Liver (tissue), 9 donors: ENCODE measurements around the gene ZIM2. TPM values are rescaled to one million over a fixed set of nuclear protein-coding genes. Genes with fewer than 3 reads are reported as not detected.
A peak's percentile ranks its signal among the peaks of the same experiment; 100 is the strongest.

Source experiments
- DNase-seq: peaks from one replicate; pipeline ENCODE4 v3.0.0-alpha.2; 2017; ENCODE audit warnings: low spot score
- H3K27ac ChIP-seq, 2 donors: one replicate each; pipeline ENCODE4 v1.7.0; 2013; ENCODE audit warnings: inconsistent platforms in 2 of 2, low read length in 2 of 2, control low read depth in 1 of 2, low read depth in 1 of 2, mild to moderate bottlenecking in 1 of 2
- H3K27me3 ChIP-seq, 4 donors: one replicate each; pipeline versions ENCODE4 v1.6.1 to v1.7.0; 2013; ENCODE audit warnings: low read length in 3 of 4, inconsistent platforms in 1 of 4, mild to moderate bottlenecking in 1 of 4, moderate library complexity in 1 of 4; ENCODE audit not compliant: control insufficient read depth in 4 of 4, insufficient read depth in 4 of 4
- H3K36me3 ChIP-seq, 4 donors: one replicate each; pipeline versions ENCODE4 v1.6.1 to v1.7.0; 2013; ENCODE audit warnings: low read length in 3 of 4, mild to moderate bottlenecking in 3 of 4, low read depth in 1 of 4, moderate library complexity in 1 of 4; ENCODE audit not compliant: control insufficient read depth in 4 of 4, insufficient read depth in 3 of 4
- H3K4me1 ChIP-seq, 4 donors: one replicate each; pipeline versions ENCODE4 v1.6.1 to v1.7.0; 2013; ENCODE audit warnings: low read length in 3 of 4, mild to moderate bottlenecking in 3 of 4, moderate library complexity in 1 of 4; ENCODE audit not compliant: control insufficient read depth in 4 of 4, insufficient read depth in 4 of 4
- H3K4me3 ChIP-seq, 3 donors: one replicate each; pipeline versions ENCODE4 v1.6.1 to v1.7.0; 2013; ENCODE audit warnings: low read length in 3 of 3, control low read depth in 1 of 3, low read depth in 1 of 3, mild to moderate bottlenecking in 1 of 3
- H3K9ac ChIP-seq, 2 donors: one replicate each; pipeline ENCODE4 v1.7.0; 2013; ENCODE audit warnings: low read length in 2 of 2, mild to moderate bottlenecking in 2 of 2, moderate library complexity in 2 of 2, control low read depth in 1 of 2, low read depth in 1 of 2
- H3K9me3 ChIP-seq, 4 donors: one replicate each; pipeline versions ENCODE4 v1.6.1 to v1.7.0; 2013; ENCODE audit warnings: low read length in 3 of 4; ENCODE audit not compliant: control insufficient read depth in 4 of 4
- ATF3 ChIP-seq: IDR thresholded peaks from 2 replicates; pipeline ENCODE4 v1.6.1; 2016; ENCODE audit warnings: antibody characterized with exemption
- CTCF ChIP-seq: fragments of 150-350 bp; IDR thresholded peaks from 2 replicates; pipeline ENCODE4 v1.5.1; 2017; ENCODE audit warnings: improper control_type of control experiment, low read depth, low read length; ENCODE audit not compliant: missing input control
- EGR1 ChIP-seq, 2 donors: IDR thresholded peaks; 2 replicates each; pipeline ENCODE4 v1.6.1; 2016 to 2018; ENCODE audit warnings: antibody characterized with exemption in 2 of 2, low read depth in 2 of 2
- FOXA1 ChIP-seq: IDR thresholded peaks from 2 replicates; pipeline ENCODE4 v1.6.1; 2016; ENCODE audit warnings: antibody characterized with exemption
- GABPA ChIP-seq, 2 donors: IDR thresholded peaks in 1 of 2; conservative IDR thresholded peaks in 1 of 2; 2 replicates each; pipeline ENCODE4 v1.6.1; 2016; ENCODE audit warnings: antibody characterized with exemption in 2 of 2, mild to moderate bottlenecking in 1 of 2, moderate library complexity in 1 of 2
- HNF4A ChIP-seq, 2 donors: conservative IDR thresholded peaks; 2 replicates each; pipeline ENCODE4 v1.6.1; 2016; ENCODE audit warnings: antibody characterized with exemption in 2 of 2, mild to moderate bottlenecking in 2 of 2
- HNF4G ChIP-seq: IDR thresholded peaks from 2 replicates; pipeline ENCODE4 v1.6.1; 2016; ENCODE audit warnings: antibody characterized with exemption
- JUND ChIP-seq, 2 donors: IDR thresholded peaks; 2 replicates each; pipeline ENCODE4 v1.6.1; 2016; ENCODE audit warnings: antibody characterized with exemption in 2 of 2
- NR2F2 ChIP-seq: IDR thresholded peaks from 2 replicates; pipeline ENCODE4 v1.6.1; 2016; ENCODE audit warnings: antibody characterized with exemption
- RAD21 ChIP-seq, 2 donors: IDR thresholded peaks; 2 replicates each; pipeline ENCODE4 v1.6.1; 2016; ENCODE audit warnings: antibody characterized with exemption in 2 of 2, mild to moderate bottlenecking in 2 of 2
- REST ChIP-seq: IDR thresholded peaks from 2 replicates; pipeline ENCODE4 v1.6.1; 2016; ENCODE audit warnings: antibody characterized with exemption, mild to moderate bottlenecking
- RXRA ChIP-seq, 2 donors: IDR thresholded peaks; 2 replicates each; pipeline ENCODE4 v1.6.1; 2017 to 2018; ENCODE audit warnings: antibody characterized with exemption in 2 of 2, mild to moderate bottlenecking in 1 of 2
- SP1 ChIP-seq: IDR thresholded peaks from 2 replicates; pipeline ENCODE4 v1.6.1; 2018; ENCODE audit warnings: antibody characterized with exemption, mild to moderate bottlenecking
- TAF1 ChIP-seq: conservative IDR thresholded peaks from 2 replicates; pipeline ENCODE4 v1.6.1; 2016; ENCODE audit warnings: antibody characterized with exemption, mild to moderate bottlenecking
- ZBTB33 ChIP-seq: IDR thresholded peaks from 2 replicates; pipeline ENCODE4 v1.6.1; 2016; ENCODE audit warnings: antibody characterized with exemption
- WGBS: extraction: QIAGEN DNeasy Blood & Tissue Kit; methylation state at CpG from one replicate; pipeline ENCODE4 v1.1.7; 2013; 5-methylcytosine and 5-hydroxymethylcytosine counted together
- polyA plus RNA-seq, 2 donors: library from polyadenylated mRNA; stranded (reverse) in 1 of 2; unstranded in 1 of 2; fragments of 200-250 nt in 1 of 2; fragments of >200 nt in 1 of 2; fragmentation: Nextera tagmentation in 1 of 2; extraction: Ambion mirVana in 1 of 2; gene quantifications; one replicate each; pipeline versions ENCODE4 v1.2.1 to v1.2.3, GENCODE V29; 2013 to 2015
- total RNA-seq, 2 donors: library from RNA; depleted of rRNA; stranded (reverse); fragments of >200 nt; gene quantifications; one replicate each; pipeline ENCODE4 v1.2.3, GENCODE V29; 2014
- TF ChIP-seq, protein P1 (sequence below): IDR thresholded peaks from 2 replicates; pipeline ENCODE4 v1.6.1; 2016; ENCODE audit warnings: antibody characterized with exemption
- donor health status: healthy.
- donor health status: healthy.
- donor health status: healthy.
- donor health status: healthy.
- donor health status: healthy.

The ZIM2 gene
- total and polyA plus RNA-seq, 4 donors = 0.03 to 3.2 (median 0.33) TPM; not detected in 1

GRCh38 chr19:56759531-56759930 is 81.0 kb downstream of the ZIM2 start:
- no peak for DNase-seq
- WGBS = 79% methylated on average over 8 of the region's 8 CpGs
- Histone ChIP-seq H3K4me3 (no peak overlapping the region), H3K4me1 (no peaks in the 10 kb centered on the region), H3K36me3 (no peaks in the 10 kb centered on the region), H3K9ac (no peak overlapping the region), H3K27me3 (no peaks in the 10 kb centered on the region), H3K9me3 (peaks cover 3 to 14% (median 5%) of the 10 kb centered on the region in 4 donors), H3K27ac (no peak overlapping the region)
- no peak for TF ChIP-seq FOXA1
- TF ChIP-seq EGR1 (IDR thresholded peaks at IDR 0.05; ENCODE audit: low read depth in 2 of 2) = no peak
- TF ChIP-seq NR2F2 = no peak
- no peak for TF ChIP-seq HNF4A (conservative IDR thresholded peaks at IDR 0.05)
- no peak for TF ChIP-seq ZBTB33
- TF ChIP-seq TAF1 = no peak
- TF ChIP-seq ATF3 = no peak
- TF ChIP-seq HNF4G = no peak
- no peak for TF ChIP-seq SP1
- no peak for TF ChIP-seq JUND (IDR thresholded peaks at IDR 0.05)
- TF ChIP-seq RAD21 (IDR thresholded peaks at IDR 0.05) = no peak
- no peak for TF ChIP-seq RXRA (IDR thresholded peaks at IDR 0.05)
- TF ChIP-seq REST = no peak
- TF ChIP-seq CTCF = no peak

- no peak overlapping the region for H3K27ac ChIP-seq
- no peaks in the 10 kb centered on the region for H3K27me3 ChIP-seq
- DNase-seq = peak; percentile 42
- no peaks in the 10 kb centered on the region for H3K4me1 ChIP-seq
- H3K9ac ChIP-seq = no peak overlapping the region
- peaks cover 0 to 1% (median 0%) of the 10 kb centered on the region in 4 donors for H3K9me3 ChIP-seq
- 18% methylated on average over 6 of the region's 6 CpGs for WGBS
- H3K4me3 ChIP-seq = no peak overlapping the region
- no peaks in the 10 kb centered on the region for H3K36me3 ChIP-seq
- TF ChIP-seq ZBTB33 (no peak), HNF4G (no peak), CTCF (no peak), JUND (IDR thresholded peaks at IDR 0.05) (no peak), RXRA (IDR thresholded peaks at IDR 0.05) (no peak), GABPA (IDR thresholded peaks at IDR 0.05 in 1 of 2, conservative IDR thresholded peaks at IDR 0.05 in 1 of 2) (no peak), SP1 (no peak), HNF4A (conservative IDR thresholded peaks at IDR 0.05) (no peak), NR2F2 (no peak), EGR1 (IDR thresholded peaks at IDR 0.05; ENCODE audit: low read depth in 2 of 2) (no peak), TAF1 (no peak), FOXA1 (no peak), ATF3 (no peak)
- TF ChIP-seq, protein P1, sequence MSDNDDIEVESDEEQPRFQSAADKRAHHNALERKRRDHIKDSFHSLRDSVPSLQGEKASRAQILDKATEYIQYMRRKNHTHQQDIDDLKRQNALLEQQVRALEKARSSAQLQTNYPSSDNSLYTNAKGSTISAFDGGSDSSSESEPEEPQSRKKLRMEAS = no peak
These were observed 89.4 kb downstream of the ZIM2 start for GRCh38 chr19:56751078-56751489.
